GM18951 (cell line): ENCODE results near the gene ZNRD2.

ENCODE experiments used
- POLR2A ChIP-seq: IDR thresholded peaks from 4 replicates; pipeline ENCODE4 v1.6.1; 2011; ENCODE audit warnings: mild to moderate bottlenecking; ENCODE audit not compliant: insufficient read length, insufficient read depth; ENCODE audit errors: extremely low read depth
- in situ Hi-C: fragments of 300-500 bp; cut with MboI; formaldehyde crosslinking; loops from one replicate; pipeline ENCODE4 v1.12.0; 2022; ENCODE audit warnings: low sequenced_read_pairs, mixed read lengths, inconsistent platforms; ENCODE audit not compliant: unreplicated experiment

The ZNRD2 gene

GRCh38 chr11:65542738-65543390 lies 27.4 kb upstream of the ZNRD2 start:
- no peak for TF ChIP-seq POLR2A
- in situ Hi-C loops: no loop called here

DNA sequence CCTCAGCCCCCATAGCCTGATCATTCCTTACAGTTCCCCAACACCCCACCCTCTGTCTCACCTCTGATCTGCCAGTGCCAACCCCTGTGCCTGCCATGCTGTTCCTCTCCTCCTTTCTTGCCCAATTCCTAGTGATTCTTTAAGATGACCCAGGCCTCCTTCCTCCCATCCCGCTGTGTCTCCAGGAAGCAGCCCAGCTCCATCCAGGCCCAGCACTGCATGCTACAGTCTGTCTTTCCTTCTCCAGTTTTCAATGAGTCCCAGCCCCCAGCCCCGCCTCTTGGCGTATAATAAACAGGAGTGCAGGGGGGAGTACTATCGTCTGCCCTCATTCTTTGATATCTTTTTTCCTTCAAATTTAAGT lies 24.4 kb upstream of the ZNRD2 start:
- no peak for TF ChIP-seq POLR2A
- in situ Hi-C loops: no loop called here

DNA sequence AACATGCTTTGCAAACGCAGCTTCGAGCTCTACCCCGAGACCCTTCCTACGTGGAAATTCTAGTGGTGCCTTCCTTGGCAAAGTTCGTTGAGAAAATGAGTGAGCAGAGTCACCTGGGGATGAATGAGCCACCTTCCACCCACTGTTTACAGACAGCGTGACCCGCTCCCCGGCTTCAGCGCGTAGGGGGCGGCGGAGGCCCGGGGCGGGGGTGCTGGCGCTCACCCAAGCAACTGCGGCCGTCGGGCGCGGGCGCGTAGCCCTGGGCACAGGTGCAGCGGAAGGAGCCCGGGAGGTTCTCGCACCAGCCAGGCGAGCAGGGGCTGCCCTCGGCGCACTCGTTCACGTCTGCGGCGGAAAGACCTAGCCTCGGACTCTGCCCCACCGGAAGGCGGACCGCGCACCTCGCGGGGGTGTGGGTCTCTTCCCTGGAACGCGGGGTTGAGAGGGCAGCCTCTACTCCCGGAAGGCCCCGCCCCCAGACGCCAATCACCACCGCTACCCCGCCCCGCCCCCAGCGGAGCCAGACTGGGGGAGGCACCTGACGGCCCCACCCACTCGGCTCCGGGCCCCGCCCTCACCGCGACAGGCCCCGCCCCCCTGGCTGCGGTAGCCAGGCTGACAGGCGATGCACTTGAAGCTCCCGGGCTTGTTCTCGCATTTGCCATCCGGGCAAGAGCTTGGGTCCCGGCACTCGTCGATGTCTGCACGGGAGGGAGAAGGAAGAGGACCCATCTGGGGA lies 23.9 kb upstream of the ZNRD2 start:
- peak; percentile 45 for TF ChIP-seq POLR2A
- in situ Hi-C loops: no loop called here

- no peak for TF ChIP-seq POLR2A
- in situ Hi-C loops: no loop called here
These were observed 22.7 kb upstream of the ZNRD2 start for GRCh38 chr11:65547446-65548125.

DNA sequence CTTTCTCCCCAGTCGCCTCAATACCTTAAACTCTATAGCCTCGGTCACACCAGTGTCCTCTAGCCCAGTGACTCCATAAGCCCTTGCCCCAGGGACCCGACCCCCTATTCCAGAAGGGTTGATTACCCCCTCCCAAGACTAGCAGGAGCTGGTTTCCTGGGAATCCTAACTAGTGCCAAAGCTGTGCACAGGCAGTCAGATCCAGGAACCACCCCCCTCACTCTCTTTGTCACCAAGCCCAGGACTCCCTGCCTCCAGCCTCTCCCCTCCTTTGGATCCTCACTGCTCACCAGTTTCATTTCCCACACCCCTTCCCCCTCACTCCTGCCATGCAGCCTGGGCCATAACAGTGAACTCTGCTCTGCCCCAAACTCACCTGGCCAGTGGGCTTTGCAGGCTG lies 21.9 kb upstream of the ZNRD2 start:
- no peak for TF ChIP-seq POLR2A
- in situ Hi-C loops: no loop called here

DNA sequence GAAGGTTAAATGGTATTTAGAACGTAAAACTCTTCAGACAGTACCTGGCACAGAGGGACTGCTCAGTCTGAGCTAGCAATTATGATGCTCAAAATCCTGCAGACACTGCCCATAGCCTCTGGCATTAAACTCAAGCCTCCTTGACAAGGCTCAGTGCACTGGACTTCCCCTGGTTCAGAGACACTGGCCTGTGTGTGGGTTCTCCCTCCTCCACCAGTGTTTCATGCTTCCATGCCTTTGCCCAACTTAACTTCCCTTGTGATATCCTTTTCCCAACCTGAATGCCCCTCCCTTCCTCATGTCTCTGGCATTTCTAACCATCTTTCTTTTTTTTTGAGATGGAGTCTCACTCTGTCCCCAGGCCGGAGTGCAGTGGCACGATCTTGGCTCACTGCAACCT lies 21.2 kb upstream of the ZNRD2 start:
- no peak for TF ChIP-seq POLR2A
- in situ Hi-C loops: no loop called here

- in situ Hi-C loops: no loop called here
These were observed 18.5 kb upstream of the ZNRD2 start for GRCh38 chr11:65551572-65552387.

DNA sequence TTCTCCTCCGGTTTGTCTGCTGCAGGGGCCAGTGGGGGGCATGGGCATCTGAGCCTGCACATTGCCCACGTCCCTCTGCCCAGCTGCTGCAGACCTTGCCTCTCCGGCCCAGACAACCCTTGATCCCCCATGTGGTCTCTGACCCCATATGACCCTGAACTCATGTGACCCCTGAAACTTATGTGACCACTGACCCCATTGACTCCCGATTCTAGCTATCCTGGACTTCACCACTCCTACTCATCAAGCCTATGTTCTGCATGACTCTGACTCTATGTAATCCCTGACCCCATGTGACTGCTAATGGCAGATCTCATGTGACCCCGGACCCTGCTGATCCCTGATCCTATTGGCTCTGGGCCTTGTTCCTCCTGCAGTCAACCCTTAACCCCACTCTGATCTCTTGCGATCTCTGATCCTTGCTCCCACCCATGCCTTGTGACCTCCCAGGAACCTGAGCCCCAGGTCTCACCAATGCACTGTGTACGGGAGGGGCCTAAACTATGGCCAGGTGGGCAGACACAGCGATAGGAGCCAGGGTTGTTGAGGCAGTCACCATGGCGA lies 17.8 kb upstream of the ZNRD2 start:
- no peak for TF ChIP-seq POLR2A
- in situ Hi-C loops: no loop called here

More at GRCh38 chr11:65551572-65552387, 18.5 kb upstream of the ZNRD2 start:
- TF ChIP-seq POLR2A: peak; percentile 23

DNA sequence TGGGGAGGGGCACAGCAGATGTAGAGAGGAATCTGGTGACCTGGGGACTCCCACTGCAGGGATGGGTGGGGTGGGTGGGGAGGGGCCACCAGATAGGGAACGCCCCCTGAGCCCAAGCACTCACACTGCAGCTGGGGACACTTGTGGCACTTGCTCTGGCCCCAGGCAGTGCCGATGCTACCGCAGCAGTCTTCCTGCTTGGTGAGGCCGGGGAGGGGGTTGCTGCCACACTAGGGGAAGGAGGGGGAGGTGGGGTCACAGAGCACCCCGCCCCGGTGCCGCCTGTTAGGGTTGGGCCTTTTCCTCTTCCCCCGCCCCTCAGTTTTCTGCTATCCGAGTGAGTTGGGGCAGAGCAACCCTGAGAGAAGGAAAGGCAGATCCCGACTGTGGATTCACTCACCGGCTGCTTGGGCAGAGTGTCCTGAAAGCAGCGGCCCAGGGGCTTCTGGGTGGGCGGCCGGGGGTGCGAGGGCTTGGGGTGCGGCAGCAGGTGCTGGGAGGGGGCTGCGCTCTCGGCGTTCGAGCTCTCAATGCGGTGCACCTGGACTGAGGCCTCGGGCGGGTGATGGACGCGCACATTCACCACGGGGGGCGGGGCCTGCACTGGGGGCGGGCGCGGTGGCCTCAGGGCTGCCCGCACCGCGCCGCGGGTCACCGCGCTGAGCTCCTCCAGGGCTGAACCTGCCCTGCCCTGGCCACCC lies 16.8 kb upstream of the ZNRD2 start:
- TF ChIP-seq POLR2A: no peak
- in situ Hi-C loops: no loop called here

DNA sequence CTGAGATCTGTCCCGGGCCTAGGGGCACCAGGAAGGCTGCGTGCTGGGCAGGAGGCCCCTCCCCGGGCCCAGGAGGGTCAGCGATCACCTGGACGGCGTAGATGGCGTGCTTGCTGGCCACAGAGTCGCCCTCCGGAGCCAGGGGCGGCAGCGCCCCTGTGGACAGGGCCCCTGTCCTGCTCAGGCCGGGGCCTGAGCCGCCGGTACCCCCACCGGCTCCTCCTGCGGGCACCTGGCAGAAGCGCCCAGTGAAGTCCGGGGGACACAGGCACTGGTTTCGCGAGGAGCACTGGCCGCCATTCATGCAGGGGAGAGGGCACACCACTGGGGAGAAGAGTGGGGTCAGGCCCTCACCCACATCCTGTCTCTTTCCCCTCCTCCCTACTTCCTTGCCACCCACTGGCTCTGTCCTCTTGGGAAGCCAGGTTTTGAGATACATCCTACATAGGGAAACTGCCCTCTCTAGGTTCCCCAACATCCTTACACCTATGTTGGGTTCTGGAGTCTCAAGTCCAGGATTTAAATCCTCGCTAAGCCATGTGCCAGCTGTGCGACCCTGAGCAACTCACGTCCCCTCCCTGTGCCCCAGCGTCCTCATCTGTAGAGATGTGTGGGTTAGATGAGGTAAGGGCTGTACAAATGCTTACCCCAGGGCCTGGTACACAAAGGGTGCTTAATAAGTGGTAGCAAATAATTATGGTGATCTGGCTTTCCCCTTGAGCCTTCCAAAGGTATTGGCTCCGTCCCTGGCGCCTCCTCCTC lies 16.0 kb upstream of the ZNRD2 start:
- no peak for TF ChIP-seq POLR2A
- in situ Hi-C loops: no loop called here

GRCh38 chr11:65554842-65555430 lies 15.3 kb upstream of the ZNRD2 start:
- no peak for TF ChIP-seq POLR2A
- in situ Hi-C loops: no loop called here

DNA sequence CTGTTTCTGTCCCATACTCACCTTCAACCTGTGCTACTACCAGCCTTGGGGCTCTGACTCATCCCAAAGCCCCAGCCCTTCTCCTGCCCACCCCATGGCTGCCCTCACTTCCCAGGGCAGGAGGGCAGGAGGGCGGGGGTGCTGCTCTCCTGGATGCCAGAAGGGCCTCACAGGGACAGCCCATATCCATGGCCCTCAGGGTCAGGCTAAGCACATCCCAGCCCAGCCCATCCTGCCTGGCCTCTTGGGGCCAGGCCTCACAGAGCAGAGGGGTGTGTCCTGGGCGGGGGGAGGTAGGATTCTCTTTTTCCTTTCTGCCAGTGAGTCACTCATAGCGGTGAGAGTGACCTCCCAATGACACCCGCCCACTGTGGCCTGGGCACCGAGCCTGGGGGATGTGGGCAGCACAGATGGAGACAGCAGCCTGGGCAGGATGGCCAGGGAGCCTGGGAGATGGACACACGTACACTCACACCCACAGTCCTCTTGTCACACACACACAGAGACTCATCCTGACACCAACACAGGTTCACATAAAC lies 14.5 kb upstream of the ZNRD2 start:
- in situ Hi-C loops: no loop called here
- no peak for TF ChIP-seq POLR2A
